Calu3 (cell line): ENCODE measurements around the gene NBDY. TPM values are rescaled to one million over a fixed set of nuclear protein-coding genes. Genes with fewer than 3 reads are reported as not detected.

Experiments used
- BruUV-seq: library from RNA; stranded (reverse); fragments of 400-500 nt; replicated peaks from 2 replicates; lab custom pipeline; 2021; lab: Mats Ljungman, UMichigan
- CTCF ChIA-PET: fragments of 300-600 bp; sonication (Branson Sonifier 250); formaldehyde crosslinking; loops from one replicate; lab custom pipeline; 2022; ENCODE audit warnings: antibody characterized with exemption; lab: Charles Lee
- DNase-seq: peaks from one replicate; pipeline ENCODE4 v3.0.0; 2022
- H3K27ac Mint-ChIP-seq: one replicate; pipeline ENCODE4 v1.8.0; 2022; ENCODE audit warnings: mixed read lengths; ENCODE audit not compliant: unreplicated experiment
- H3K27me3 Mint-ChIP-seq: one replicate; pipeline ENCODE4 v1.8.0; 2022; ENCODE audit warnings: mixed read lengths; ENCODE audit not compliant: unreplicated experiment
- H3K36me3 Mint-ChIP-seq: one replicate; pipeline ENCODE4 v1.8.0; 2022; ENCODE audit warnings: mild to moderate bottlenecking, moderate library complexity, mixed read lengths; ENCODE audit not compliant: insufficient read depth, unreplicated experiment
- H3K4me1 Mint-ChIP-seq: one replicate; pipeline ENCODE4 v1.8.0; 2022; ENCODE audit warnings: mild to moderate bottlenecking, low read depth, mixed read lengths; ENCODE audit not compliant: unreplicated experiment
- H3K4me3 Mint-ChIP-seq: one replicate; pipeline ENCODE4 v1.8.0; 2022; ENCODE audit warnings: mild to moderate bottlenecking, low read depth, moderate library complexity, mixed read lengths; ENCODE audit not compliant: unreplicated experiment
- H3K9me3 Mint-ChIP-seq: one replicate; pipeline ENCODE4 v1.8.0; 2022; ENCODE audit warnings: low read depth, mixed read lengths; ENCODE audit not compliant: unreplicated experiment
- intact Hi-C: fragments of 100-400 bp; cut with micrococcal nuclease; formaldehyde crosslinking; loops from one replicate; pipeline ENCODE4 v1.10.0; 2022; ENCODE audit not compliant: unreplicated experiment
- total RNA-seq: library from RNA; stranded (reverse); gene quantifications from 2 replicates; pipeline ENCODE4 v1.2.3, GENCODE V29; 2022
- TF ChIP-seq, protein P1 (sequence below): fragments of 200-600 bp; IDR thresholded peaks from one replicate; pipeline ENCODE4 v1.8.0; 2022; ENCODE audit warnings: antibody characterized with exemption; ENCODE audit not compliant: unreplicated experiment

The NBDY gene
- total RNA-seq, 1 experiment from 2014 or later, result 57.1 TPM

DNA sequence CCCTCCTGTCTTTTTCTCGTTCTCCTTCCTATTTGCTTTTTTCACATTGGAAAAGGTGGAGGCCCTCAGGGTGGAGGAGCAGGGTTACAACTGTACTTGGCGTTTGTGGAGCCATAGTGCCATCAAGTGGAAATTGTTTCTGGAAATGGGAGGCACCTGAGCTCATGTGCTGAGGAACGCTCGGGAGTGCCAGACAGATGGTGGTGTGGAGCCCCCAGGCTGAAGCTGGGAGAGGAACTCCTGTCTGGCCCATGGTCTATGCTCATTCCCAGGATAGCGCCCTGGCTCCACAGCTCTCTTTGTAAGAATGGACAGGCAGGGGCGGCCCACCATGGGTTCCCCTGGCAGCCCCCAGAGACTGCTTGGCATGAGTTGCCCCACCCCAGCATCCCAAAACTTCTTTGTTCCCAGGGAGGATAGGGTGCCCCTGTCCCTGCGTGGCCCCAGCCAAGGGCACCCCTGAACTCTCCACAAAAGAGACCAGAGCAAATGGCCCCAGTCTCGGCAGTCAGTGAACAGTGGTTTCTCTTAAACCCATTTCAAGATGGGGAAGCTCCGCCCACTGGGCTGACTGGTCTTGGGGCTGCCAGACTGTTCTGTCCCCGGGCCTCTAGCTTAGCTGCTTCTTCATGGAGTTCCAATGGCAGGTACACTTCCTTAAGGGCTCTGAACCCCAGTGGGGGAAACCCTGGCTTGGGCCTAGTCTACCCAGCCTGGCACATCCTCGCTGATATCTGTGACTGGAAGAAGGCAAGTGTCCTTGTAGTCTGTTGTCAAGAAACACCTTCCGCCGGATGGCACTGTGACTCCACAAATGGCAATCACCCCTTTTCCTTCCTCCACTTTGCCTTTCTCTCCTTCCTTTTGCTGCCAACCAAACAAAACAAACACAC lies 70.1 kb downstream of the NBDY start:
- CTCF ChIA-PET, result no interaction called here
- H3K36me3 Mint-ChIP-seq, result no peaks in the 10 kb centered on the region
- H3K27ac Mint-ChIP-seq, result no peak overlapping the region
- intact Hi-C loops, result no loop called here
- H3K4me1 Mint-ChIP-seq, result no peaks in the 10 kb centered on the region
- no peak overlapping the region for H3K4me3 Mint-ChIP-seq
- no peak for DNase-seq
- no peaks in the 10 kb centered on the region for H3K9me3 Mint-ChIP-seq
- TF ChIP-seq, protein P1, sequence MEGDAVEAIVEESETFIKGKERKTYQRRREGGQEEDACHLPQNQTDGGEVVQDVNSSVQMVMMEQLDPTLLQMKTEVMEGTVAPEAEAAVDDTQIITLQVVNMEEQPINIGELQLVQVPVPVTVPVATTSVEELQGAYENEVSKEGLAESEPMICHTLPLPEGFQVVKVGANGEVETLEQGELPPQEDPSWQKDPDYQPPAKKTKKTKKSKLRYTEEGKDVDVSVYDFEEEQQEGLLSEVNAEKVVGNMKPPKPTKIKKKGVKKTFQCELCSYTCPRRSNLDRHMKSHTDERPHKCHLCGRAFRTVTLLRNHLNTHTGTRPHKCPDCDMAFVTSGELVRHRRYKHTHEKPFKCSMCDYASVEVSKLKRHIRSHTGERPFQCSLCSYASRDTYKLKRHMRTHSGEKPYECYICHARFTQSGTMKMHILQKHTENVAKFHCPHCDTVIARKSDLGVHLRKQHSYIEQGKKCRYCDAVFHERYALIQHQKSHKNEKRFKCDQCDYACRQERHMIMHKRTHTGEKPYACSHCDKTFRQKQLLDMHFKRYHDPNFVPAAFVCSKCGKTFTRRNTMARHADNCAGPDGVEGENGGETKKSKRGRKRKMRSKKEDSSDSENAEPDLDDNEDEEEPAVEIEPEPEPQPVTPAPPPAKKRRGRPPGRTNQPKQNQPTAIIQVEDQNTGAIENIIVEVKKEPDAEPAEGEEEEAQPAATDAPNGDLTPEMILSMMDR, result no peak
- H3K27me3 Mint-ChIP-seq, result no peaks in the 10 kb centered on the region
- no TSS peak for BruUV-seq

DNA sequence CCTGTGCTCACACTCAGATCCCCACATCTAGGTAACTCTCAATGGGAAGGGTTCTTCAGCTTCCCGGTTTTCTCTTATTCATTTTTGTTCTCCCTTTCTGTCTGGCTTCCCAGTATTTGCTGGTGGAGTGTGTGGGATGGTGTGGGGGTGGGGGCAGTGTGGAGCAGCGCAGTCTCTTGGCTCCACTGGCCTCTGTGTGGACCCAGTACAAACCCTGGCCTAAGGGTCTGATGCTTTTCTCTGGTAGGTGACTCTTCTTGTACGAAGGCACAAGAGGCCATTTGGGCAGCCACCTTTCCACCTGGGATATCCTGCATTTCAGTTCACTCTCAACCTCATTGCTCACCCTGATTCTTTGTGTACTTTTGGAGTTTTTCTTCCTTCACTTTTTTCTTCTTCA lies 71.3 kb downstream of the NBDY start:
- Mint-ChIP-seq H3K36me3 (no peaks in the 10 kb centered on the region), H3K27me3 (no peaks in the 10 kb centered on the region), H3K4me1 (no peaks in the 10 kb centered on the region), H3K27ac (no peak overlapping the region), H3K4me3 (no peak overlapping the region), H3K9me3 (no peaks in the 10 kb centered on the region)
- BruUV-seq, result no TSS peak
- DNase-seq, result no peak
- TF ChIP-seq, protein P1, result no peak
- intact Hi-C loops, result no loop called here
- CTCF ChIA-PET, result no interaction called here

DNA sequence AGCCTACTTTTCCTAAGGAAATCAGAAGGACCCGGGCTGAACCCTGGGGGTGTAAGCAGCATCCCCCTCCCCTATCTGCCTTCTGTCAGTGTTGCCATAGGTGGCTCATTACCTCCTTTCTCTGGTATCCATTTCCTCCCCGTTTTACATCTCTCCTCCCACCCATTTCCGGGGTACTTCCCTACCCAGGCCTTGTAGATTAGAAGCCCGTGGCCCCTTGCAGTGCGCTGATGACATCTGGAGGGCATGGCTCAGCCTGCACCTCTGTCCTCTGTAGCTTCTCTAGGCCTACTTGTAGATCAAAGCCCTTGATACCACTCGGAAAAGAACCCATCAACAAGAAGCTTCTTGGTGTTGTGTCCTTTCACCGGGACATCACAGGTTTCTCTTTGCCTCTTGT lies 71.8 kb downstream of the NBDY start:
- Mint-ChIP-seq H3K4me1 (no peaks in the 10 kb centered on the region), H3K9me3 (no peaks in the 10 kb centered on the region), H3K4me3 (no peak overlapping the region), H3K27ac (no peak overlapping the region), H3K36me3 (no peaks in the 10 kb centered on the region), H3K27me3 (no peaks in the 10 kb centered on the region)
- TF ChIP-seq, protein P1, result no peak
- no TSS peak for BruUV-seq
- intact Hi-C loops, result no loop called here
- CTCF ChIA-PET, result no interaction called here
- DNase-seq, result no peak

DNA sequence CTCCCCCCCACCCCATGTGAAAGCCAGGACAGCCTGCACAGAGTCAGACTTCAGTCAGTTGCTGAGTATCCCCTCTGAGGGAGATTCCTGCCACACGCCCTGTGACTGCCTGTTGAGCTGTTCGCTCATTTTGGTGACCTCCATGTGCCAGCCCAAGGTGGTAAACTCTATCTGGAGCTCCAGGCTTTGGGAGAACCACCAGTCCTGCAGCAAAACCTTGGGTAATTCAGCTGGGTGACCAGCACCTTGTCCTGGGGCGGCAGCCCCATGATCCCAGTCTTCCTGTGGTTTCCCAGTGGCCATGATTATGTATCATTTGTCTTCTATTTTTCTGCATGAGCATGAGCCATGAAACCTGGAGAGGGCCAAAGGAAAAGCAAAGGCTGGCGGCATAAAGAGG lies 73.4 kb downstream of the NBDY start:
- CTCF ChIA-PET, result no interaction called here
- BruUV-seq, result no TSS peak
- Mint-ChIP-seq H3K27me3 (no peaks in the 10 kb centered on the region), H3K4me1 (no peaks in the 10 kb centered on the region), H3K36me3 (no peaks in the 10 kb centered on the region), H3K27ac (no peak overlapping the region), H3K9me3 (no peaks in the 10 kb centered on the region), H3K4me3 (no peak overlapping the region)
- TF ChIP-seq, protein P1, result no peak
- no peak for DNase-seq
- intact Hi-C loops, result no loop called here
